ENCODE measurements around the gene EFHD2.
"Not testable (repeated sequence)": the region's sequence is repeated elsewhere in the genome, so short reads cannot be mapped to it uniquely, and the experiment has no call there.

EFHD2 gene

DNA sequence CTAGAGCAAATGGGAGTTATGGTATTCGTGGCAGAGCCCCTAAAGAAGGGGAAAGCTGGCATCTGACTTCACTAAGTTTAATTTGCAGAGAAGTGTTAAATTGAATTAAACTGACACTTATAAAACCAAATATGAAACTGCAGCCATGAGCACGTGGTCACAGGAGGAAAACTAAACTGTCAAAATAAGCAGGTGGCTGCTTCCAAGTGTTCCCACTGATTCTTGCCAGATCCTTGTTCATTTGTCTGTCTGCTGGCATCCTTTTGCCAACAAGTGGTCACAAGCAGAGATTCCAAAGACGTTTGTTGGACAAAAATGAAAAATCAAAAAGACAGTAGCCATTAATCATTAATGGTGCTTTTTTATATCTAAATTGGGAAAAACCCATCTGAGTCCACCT is 59.7 kb downstream of the EFHD2 start:
- no peak overlapping the region for H3K27ac ChIP-seq (replicated peaks)
- TF ChIP-seq CTCF (IDR thresholded peaks at IDR 0.05; ENCODE audit: insufficient read depth, low read length) (no peak), GABPA (IDR thresholded peaks at IDR 0.05; ENCODE audit: low read depth) (no peak), SPI1 (IDR thresholded peaks at IDR 0.05; ENCODE audit: borderline replicate concordance, low read depth) (no peak), POLR2AphosphoS5 (IDR thresholded peaks at IDR 0.05; ENCODE audit: low read depth) (no peak)
- TF ChIP-seq, protein P1, sequence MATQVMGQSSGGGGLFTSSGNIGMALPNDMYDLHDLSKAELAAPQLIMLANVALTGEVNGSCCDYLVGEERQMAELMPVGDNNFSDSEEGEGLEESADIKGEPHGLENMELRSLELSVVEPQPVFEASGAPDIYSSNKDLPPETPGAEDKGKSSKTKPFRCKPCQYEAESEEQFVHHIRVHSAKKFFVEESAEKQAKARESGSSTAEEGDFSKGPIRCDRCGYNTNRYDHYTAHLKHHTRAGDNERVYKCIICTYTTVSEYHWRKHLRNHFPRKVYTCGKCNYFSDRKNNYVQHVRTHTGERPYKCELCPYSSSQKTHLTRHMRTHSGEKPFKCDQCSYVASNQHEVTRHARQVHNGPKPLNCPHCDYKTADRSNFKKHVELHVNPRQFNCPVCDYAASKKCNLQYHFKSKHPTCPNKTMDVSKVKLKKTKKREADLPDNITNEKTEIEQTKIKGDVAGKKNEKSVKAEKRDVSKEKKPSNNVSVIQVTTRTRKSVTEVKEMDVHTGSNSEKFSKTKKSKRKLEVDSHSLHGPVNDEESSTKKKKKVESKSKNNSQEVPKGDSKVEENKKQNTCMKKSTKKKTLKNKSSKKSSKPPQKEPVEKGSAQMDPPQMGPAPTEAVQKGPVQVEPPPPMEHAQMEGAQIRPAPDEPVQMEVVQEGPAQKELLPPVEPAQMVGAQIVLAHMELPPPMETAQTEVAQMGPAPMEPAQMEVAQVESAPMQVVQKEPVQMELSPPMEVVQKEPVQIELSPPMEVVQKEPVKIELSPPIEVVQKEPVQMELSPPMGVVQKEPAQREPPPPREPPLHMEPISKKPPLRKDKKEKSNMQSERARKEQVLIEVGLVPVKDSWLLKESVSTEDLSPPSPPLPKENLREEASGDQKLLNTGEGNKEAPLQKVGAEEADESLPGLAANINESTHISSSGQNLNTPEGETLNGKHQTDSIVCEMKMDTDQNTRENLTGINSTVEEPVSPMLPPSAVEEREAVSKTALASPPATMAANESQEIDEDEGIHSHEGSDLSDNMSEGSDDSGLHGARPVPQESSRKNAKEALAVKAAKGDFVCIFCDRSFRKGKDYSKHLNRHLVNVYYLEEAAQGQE (IDR thresholded peaks at IDR 0.05; ENCODE audit: insufficient replicate concordance, low read depth), result no peak
- DNase-seq (ENCODE audit: low read depth in 1 of 2, low spot score in 1 of 2), result no peak
- H3K4me3 ChIP-seq (replicated peaks; ENCODE audit: insufficient read depth, low read length), result no peak overlapping the region
- no peaks in the 10 kb centered on the region for H3K27me3 ChIP-seq (ENCODE audit: insufficient read depth, poor library complexity, severe bottlenecking)

DNA sequence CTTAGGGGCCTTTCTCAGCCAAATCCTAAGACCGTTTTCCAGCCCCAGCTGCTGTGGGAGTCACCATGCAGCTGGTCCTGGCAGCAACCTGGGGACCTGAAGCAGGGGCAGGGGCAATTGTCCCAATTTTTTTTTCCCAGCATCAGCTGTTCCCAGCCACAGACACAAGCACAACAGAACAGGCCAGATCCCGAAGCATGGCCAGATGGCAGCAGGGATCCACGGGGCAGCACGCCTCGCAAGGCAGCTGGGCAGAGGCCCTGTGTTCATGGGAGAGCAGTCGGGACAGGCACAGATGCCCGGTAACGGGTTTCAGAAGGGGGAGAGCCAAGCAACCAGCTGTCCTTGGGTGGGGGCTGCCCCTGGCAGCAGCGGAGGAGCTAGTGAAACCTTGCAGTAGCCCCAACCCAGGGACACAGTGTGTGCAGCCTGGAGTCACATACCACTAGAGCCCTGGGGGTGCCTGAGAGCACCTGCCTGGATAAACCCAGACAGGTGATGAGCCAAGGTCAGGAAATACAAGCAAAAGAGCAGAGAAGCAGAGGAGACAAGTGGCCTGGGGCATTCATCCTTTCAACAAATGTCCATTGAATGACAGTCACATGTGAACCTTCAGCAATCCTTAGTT is 60.2 kb downstream of the EFHD2 start:
- DNase-seq (ENCODE audit: low read depth in 1 of 2, low spot score in 1 of 2); H3K27ac ChIP-seq (replicated peaks); H3K27me3 ChIP-seq (ENCODE audit: insufficient read depth, poor library complexity, severe bottlenecking); H3K4me3 ChIP-seq (replicated peaks; ENCODE audit: insufficient read depth, low read length): not testable (repeated sequence)

DNA sequence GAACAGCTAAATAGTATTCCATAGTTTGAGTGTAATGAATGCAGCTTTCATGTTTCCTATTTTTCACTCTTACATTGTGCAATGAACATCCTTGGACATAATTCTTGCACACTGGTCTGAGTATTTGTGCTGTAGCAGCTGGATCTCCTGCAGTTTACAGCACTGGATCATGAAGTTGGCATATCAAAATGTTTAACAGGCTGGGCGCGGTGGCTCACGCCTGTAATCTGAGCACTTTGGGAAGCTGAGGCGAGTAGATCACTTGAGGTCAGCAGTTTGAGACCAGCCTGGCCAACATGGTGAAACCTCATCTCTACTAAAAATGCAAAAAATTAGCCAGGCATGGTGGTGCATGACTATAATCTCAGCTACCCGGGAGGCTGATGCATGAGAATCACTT is 61.4 kb downstream of the EFHD2 start:
- H3K27ac ChIP-seq (replicated peaks); H3K27me3 ChIP-seq (ENCODE audit: insufficient read depth, poor library complexity, severe bottlenecking); DNase-seq (ENCODE audit: low read depth in 1 of 2, low spot score in 1 of 2): not testable (repeated sequence)

DNA sequence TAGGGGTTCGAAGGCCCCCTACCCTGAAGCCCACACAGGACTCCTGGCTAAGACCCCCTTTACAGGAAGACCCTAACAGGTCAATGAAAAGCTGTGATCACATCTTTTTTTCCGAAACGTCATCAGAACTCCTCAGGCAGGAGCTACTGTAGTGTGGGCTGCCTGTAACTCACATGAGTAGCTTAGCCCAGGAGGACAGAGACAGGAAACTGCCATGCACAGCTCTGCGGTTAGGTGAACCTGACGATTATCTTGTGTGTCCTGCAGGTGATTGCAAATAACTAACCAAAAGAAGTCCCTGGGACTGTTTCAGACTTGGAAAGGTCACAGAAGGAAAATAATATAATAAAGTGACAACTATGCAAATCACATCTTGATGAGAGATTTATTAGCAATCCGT is 62.0 kb downstream of the EFHD2 start:
- not testable (repeated sequence) for DNase-seq (ENCODE audit: low read depth in 1 of 2, low spot score in 1 of 2); H3K27ac ChIP-seq (replicated peaks); H3K27me3 ChIP-seq (ENCODE audit: insufficient read depth, poor library complexity, severe bottlenecking)

More for the DNA sequence above, 61.4 kb downstream of the EFHD2 start:
- H3K4me3 ChIP-seq (replicated peaks; ENCODE audit: insufficient read depth, low read length), result not testable (repeated sequence)

GRCh38 chr1:15472587-15472986 is 62.9 kb downstream of the EFHD2 start:
- no peak overlapping the region for H3K4me3 ChIP-seq (replicated peaks; ENCODE audit: insufficient read depth, low read length)
- TF ChIP-seq SPI1 (IDR thresholded peaks at IDR 0.05; ENCODE audit: borderline replicate concordance, low read depth) (no peak), POLR2AphosphoS5 (IDR thresholded peaks at IDR 0.05; ENCODE audit: low read depth) (no peak), GABPA (IDR thresholded peaks at IDR 0.05; ENCODE audit: low read depth) (no peak), CTCF (IDR thresholded peaks at IDR 0.05; ENCODE audit: insufficient read depth, low read length) (no peak)
- TF ChIP-seq, protein P1 (IDR thresholded peaks at IDR 0.05; ENCODE audit: insufficient replicate concordance, low read depth), result no peak
- no peaks in the 10 kb centered on the region for H3K27me3 ChIP-seq (ENCODE audit: insufficient read depth, poor library complexity, severe bottlenecking)
- no peak for DNase-seq (ENCODE audit: low read depth in 1 of 2, low spot score in 1 of 2)
- H3K27ac ChIP-seq (replicated peaks), result no peak overlapping the region

More for the DNA sequence above, 62.0 kb downstream of the EFHD2 start:
- H3K4me3 ChIP-seq (replicated peaks; ENCODE audit: insufficient read depth, low read length), result not testable (repeated sequence)

Data from HL-60 (cell line).